Spleen (tissue), 11 donors: ENCODE measurements around the gene LRRC10B. TPM values are rescaled to one million over a fixed set of nuclear protein-coding genes. Genes with fewer than 3 reads are reported as not detected.

Experiments
- DNase-seq: peaks from one replicate; pipeline ENCODE4 v3.0.0-alpha.2; 2020
- H3K27ac ChIP-seq, 8 donors: fragments of 200-600 bp; sonication (generic) in 7 of 8; 1 replicate in 4 of 8; 2 replicates in 4 of 8; pipeline versions ENCODE4 v1.5.0 to v1.8.0; 2016 to 2021; ENCODE audit warnings: inconsistent platforms in 4 of 8, mild to moderate bottlenecking in 4 of 8, moderate library complexity in 1 of 8
- H3K27me3 ChIP-seq, 7 donors: fragments of 200-600 bp; sonication (generic) in 6 of 7; replicated peaks in 1 of 7; 1 replicate in 4 of 7; 2 replicates in 3 of 7; pipeline versions ENCODE4 v1.5.0 to v1.8.0; 2016 to 2021; ENCODE audit warnings: inconsistent platforms in 3 of 7, mild to moderate bottlenecking in 1 of 7
- H3K36me3 ChIP-seq, 6 donors: fragments of 200-600 bp; sonication (generic) in 5 of 6; 1 replicate in 4 of 6; 2 replicates in 2 of 6; pipeline versions ENCODE4 v1.5.0 to v1.8.0; 2016 to 2021; ENCODE audit warnings: inconsistent platforms in 2 of 6
- H3K4me1 ChIP-seq, 6 donors: fragments of 200-600 bp; sonication (generic) in 5 of 6; 1 replicate in 3 of 6; 2 replicates in 3 of 6; pipeline versions ENCODE4 v1.5.0 to v1.8.0; 2016 to 2021; ENCODE audit warnings: inconsistent platforms in 3 of 6
- H3K4me3 ChIP-seq, 8 donors: fragments of 200-600 bp; sonication (generic) in 7 of 8; 1 replicate in 4 of 8; 2 replicates in 4 of 8; pipeline versions ENCODE4 v1.5.0 to v1.8.0; 2016 to 2021; ENCODE audit warnings: inconsistent platforms in 4 of 8, mild to moderate bottlenecking in 4 of 8, moderate library complexity in 2 of 8
- H3K9me3 ChIP-seq, 8 donors: fragments of 200-600 bp; sonication (generic) in 7 of 8; 1 replicate in 4 of 8; 2 replicates in 4 of 8; pipeline versions ENCODE4 v1.5.0 to v1.8.0; 2016 to 2021; ENCODE audit warnings: inconsistent platforms in 4 of 8
- CTCF ChIP-seq, 11 experiments: fragments of 200-600 bp in 7 of 11; fragments of 450-650 bp in 4 of 11; sonication (generic) in 4 of 11; IDR thresholded peaks in 8 of 11; conservative IDR thresholded peaks in 3 of 11; 1 replicate in 7 of 11; 2 replicates in 4 of 11; pipeline versions ENCODE4 v1.4.0 to v1.8.0; 2016 to 2021; ENCODE audit warnings: antibody characterized with exemption in 11 of 11, inconsistent platforms in 4 of 11, mild to moderate bottlenecking in 1 of 11
- POLR2A ChIP-seq, 3 donors: fragments of 450-650 bp; IDR thresholded peaks; one replicate each; pipeline ENCODE4 v1.5.1; 2017; ENCODE audit warnings: antibody characterized with exemption in 3 of 3, mild to moderate bottlenecking in 1 of 3
- POLR2AphosphoS5 ChIP-seq, 3 donors: sonication (generic); formaldehyde crosslinking; IDR thresholded peaks; one replicate each; pipeline ENCODE4 v1.5.1; 2017; ENCODE audit warnings: antibody characterized with exemption in 3 of 3
- WGBS, 5 donors: extraction: QIAGEN DNeasy Blood & Tissue Kit in 3 of 5; methylation state at CpG; one replicate each; pipeline versions ENCODE4 v1.1.5 to v1.1.7; 2013 to 2018; 5-methylcytosine and 5-hydroxymethylcytosine counted together
- intact Hi-C: fragments of 100-400 bp; cut with DNase I; formaldehyde crosslinking; loops from one replicate; pipeline ENCODE4 v1.15.0; 2023; ENCODE audit warnings: low total_unique reads
- polyA plus RNA-seq, 3 donors: library from polyadenylated mRNA; stranded (reverse); fragments of 200-250 nt; gene quantifications; one replicate each; pipeline ENCODE4 v1.2.1, GENCODE V29; 2013
- total RNA-seq, 7 donors: library from RNA; depleted of rRNA in 3 of 7; stranded (reverse); fragments of >200 nt in 3 of 7; fragmentation: NEBNext Ultra II Directional in 4 of 7; extraction: Animal tissue kit (Norgen Biotek cat#: 25700) in 4 of 7; gene quantifications; one replicate each; pipeline versions ENCODE4 v1.1.0 to v1.2.1, GENCODE V29; 2016 to 2021
- donor health status: healthy with polysubstance abuse.
- donor health status: DM: no; HTN: no; CAD: no; lungs with moderate emphysema.
- donor health status: DM: no; HTN: no; CAD: no.
- donor health status: Bipolar disorder and iron deficiency.
- donor health status: healthy.
- donor health status: DM: no; HTN: no; CAD: no.
- donor health status: DM: yes; HTN: yes; CAD: no.

LRRC10B gene
- total and polyA plus RNA-seq, 10 donors = 0.27 to 0.82 (median 0.33) TPM; not detected in 4

GRCh38 chr11:61484541-61484940 lies 24.0 kb upstream of the LRRC10B start:
- Histone ChIP-seq H3K4me3 (no peak overlapping the region), H3K4me1 (peaks cover 0 to 25% (median 9%) of the 10 kb centered on the region in 6 donors), H3K27ac (no peak overlapping the region), H3K36me3 (peaks cover 0 to 14% (median 0%) of the 10 kb centered on the region in 6 donors), H3K9me3 (no peaks in the 10 kb centered on the region), H3K27me3 (peaks cover 0 to 14% (median 6%) of the 10 kb centered on the region in 7 donors)
- TF ChIP-seq POLR2AphosphoS5 (IDR thresholded peaks at IDR 0.05) (no peak), POLR2A (IDR thresholded peaks at IDR 0.05) (no peak), CTCF (IDR thresholded peaks at IDR 0.05 in 8 of 11, conservative IDR thresholded peaks at IDR 0.05 in 3 of 11) (no peak)
- WGBS, 5 donors = 75 to 84% (median 81%) methylated on average over 11 of the region's 11 CpGs
- DNase-seq = no peak
- intact Hi-C loops = no loop called here

- Histone ChIP-seq H3K27ac (no peak overlapping the region), H3K4me1 (peaks cover 0 to 30% (median 12%) of the 10 kb centered on the region in 6 donors), H3K4me3 (no peak overlapping the region), H3K9me3 (no peaks in the 10 kb centered on the region), H3K27me3 (peaks cover 0 to 14% (median 6%) of the 10 kb centered on the region in 7 donors), H3K36me3 (peaks cover 0 to 14% (median 0%) of the 10 kb centered on the region in 6 donors)
- no peak for TF ChIP-seq POLR2A (IDR thresholded peaks at IDR 0.05)
- intact Hi-C loops = no loop called here
- no peak for DNase-seq
- 89 to 97% (median 91%) methylated on average over 11 of the region's 11 CpGs for WGBS, 5 donors
These were observed 23.5 kb upstream of the LRRC10B start for GRCh38 chr11:61485080-61485479.

- TF ChIP-seq CTCF (IDR thresholded peaks at IDR 0.05 in 8 of 11, conservative IDR thresholded peaks at IDR 0.05 in 3 of 11) (no peak), POLR2AphosphoS5 (IDR thresholded peaks at IDR 0.05) (no peak), POLR2A (IDR thresholded peaks at IDR 0.05) (no peak)
- Histone ChIP-seq H3K9me3 (no peaks in the 10 kb centered on the region), H3K4me3 (no peak overlapping the region), H3K27me3 (peaks cover 0 to 14% (median 6%) of the 10 kb centered on the region in 7 donors), H3K27ac (no peak overlapping the region), H3K36me3 (peaks cover 0 to 14% (median 0%) of the 10 kb centered on the region in 6 donors), H3K4me1 (peaks cover 0 to 28% (median 12%) of the 10 kb centered on the region in 6 donors)
- 82 to 93% (median 86%) methylated on average over 6 of the region's 6 CpGs for whole genome bisulfite sequencing, 5 donors
- intact Hi-C loops = no loop called here
- no peak for DNase-seq
These were observed 22.4 kb upstream of the LRRC10B start for GRCh38 chr11:61486011-61486620.

GRCh38 chr11:61486779-61487178 lies 21.8 kb upstream of the LRRC10B start:
- H3K27ac ChIP-seq = no peak overlapping the region
- intact Hi-C loops = no loop called here

More at GRCh38 chr11:61486779-61487178, 21.8 kb upstream of the LRRC10B start:
- no peak for DNase-seq
- no peak overlapping the region for H3K4me3 ChIP-seq
- peaks cover 0 to 11% (median 6%) of the 10 kb centered on the region in 7 donors for H3K27me3 ChIP-seq
- H3K9me3 ChIP-seq = no peaks in the 10 kb centered on the region
- peaks cover 0 to 24% (median 12%) of the 10 kb centered on the region in 6 donors for H3K4me1 ChIP-seq
- peaks cover 0 to 14% (median 0%) of the 10 kb centered on the region in 6 donors for H3K36me3 ChIP-seq
- no peak for TF ChIP-seq POLR2AphosphoS5 (IDR thresholded peaks at IDR 0.05)
- no peak for TF ChIP-seq POLR2A (IDR thresholded peaks at IDR 0.05)
- no peak for TF ChIP-seq CTCF (IDR thresholded peaks at IDR 0.05 in 8 of 11, conservative IDR thresholded peaks at IDR 0.05 in 3 of 11)
- WGBS, 5 donors = 82 to 89% (median 87%) methylated on average over 5 of the region's 5 CpGs
